K562 (cell line): ENCODE results near the gene SLC5A3. TPM values are rescaled to one million over a fixed set of nuclear protein-coding genes. Genes with fewer than 3 reads are reported as not detected.

ENCODE experiments used
- BRCA1 ChIP-seq, 2 experiments: fragments of 450-650 bp in 1 of 2; sonication (generic) in 1 of 2; formaldehyde crosslinking in 1 of 2; IDR thresholded peaks; 2 replicates each; pipeline versions ENCODE4 v1.5.0 to v1.6.1; 2017 to 2020; ENCODE audit warnings: mild to moderate bottlenecking in 1 of 2, missing genetic modification reagents in 1 of 2
- BRD9 ChIP-seq: fragments of 450-650 bp; IDR thresholded peaks from 2 replicates; pipeline ENCODE4 v1.6.1; 2018; ENCODE audit warnings: low read depth; ENCODE audit not compliant: partially characterized antibody
- BRF1 ChIP-seq: IDR thresholded peaks from 3 replicates; pipeline ENCODE4 v1.6.1; 2011; ENCODE audit warnings: borderline replicate concordance, mild to moderate bottlenecking; ENCODE audit not compliant: insufficient read length; ENCODE audit errors: extremely low read depth
- ELF1 ChIP-seq: fragments of 200-800 bp; sonication (Bioruptor generic); IDR thresholded peaks from 2 replicates; pipeline ENCODE4 v1.6.1; 2016; ENCODE audit warnings: missing genetic modification characterization, missing compliant biosample characterization
- HNRNPLL ChIP-seq: fragments of 200-400 bp; formaldehyde crosslinking; IDR thresholded peaks from 2 replicates; pipeline ENCODE4 v1.6.1; 2017; ENCODE audit warnings: low read length, low read depth, mild to moderate bottlenecking; ENCODE audit not compliant: poor library complexity, severe bottlenecking
- NR4A1 ChIP-seq, 2 experiments: fragments of 250-450 bp in 1 of 2; fragments of 450-650 bp in 1 of 2; sonication (Bioruptor Pico) in 1 of 2; IDR thresholded peaks; 2 replicates each; pipeline versions ENCODE4 v1.4.0 to v1.6.1; 2016 to 2020; ENCODE audit warnings: mild to moderate bottlenecking in 2 of 2, missing compliant biosample characterization in 1 of 2, missing genetic modification characterization in 1 of 2, moderate library complexity in 1 of 2
- PRPF4 ChIP-seq: fragments of 200-400 bp; formaldehyde crosslinking; IDR thresholded peaks from one replicate; pipeline ENCODE4 v1.6.1; 2017; ENCODE audit warnings: low read length, low read depth, mild to moderate bottlenecking; ENCODE audit not compliant: insufficient read depth, poor library complexity, severe bottlenecking
- RFX1 ChIP-seq: fragments of 450-650 bp; IDR thresholded peaks from 2 replicates; pipeline ENCODE4 v1.6.1; 2016; ENCODE audit warnings: mild to moderate bottlenecking, moderate library complexity
- RREB1 ChIP-seq: fragments of 250-450 bp; sonication (Bioruptor Pico); IDR thresholded peaks from 2 replicates; pipeline ENCODE4 v1.4.0; 2020
- SPI1 ChIP-seq: IDR thresholded peaks from 2 replicates; pipeline ENCODE4 v1.6.1; 2011; ENCODE audit warnings: low read depth, low read length, control low read depth, borderline replicate concordance
- XRCC5 ChIP-seq: fragments of 200-400 bp; formaldehyde crosslinking; IDR thresholded peaks from 2 replicates; pipeline ENCODE4 v1.6.1; 2017; ENCODE audit warnings: low read depth, mild to moderate bottlenecking, low read length
- ZNF384 ChIP-seq: IDR thresholded peaks from 2 replicates; pipeline ENCODE4 v1.6.1; 2012; ENCODE audit warnings: low read depth, low read length, improper control_type of control experiment
- ZNF764 ChIP-seq: fragments of 250-450 bp; sonication (Bioruptor Pico); IDR thresholded peaks from 2 replicates; pipeline ENCODE4 v1.4.0; 2020; ENCODE audit warnings: low read depth, mild to moderate bottlenecking, moderate library complexity
- polyA plus RNA-seq, 8 experiments: library from polyadenylated mRNA; depleted of rRNA in 4 of 8; stranded (reverse) in 5 of 8; unstranded in 3 of 8; fragments of >200 nt; fragmentation: Nextera tagmentation in 2 of 8; fragmentation: Illumina TruSeq in 1 of 8; extraction: Ambion mirVana in 2 of 8; extraction: Trizol in 1 of 8; gene quantifications; 2 replicates each; pipeline versions ENCODE4 v1.2.1 to v1.2.3, GENCODE V29; 2011 to 2014; ENCODE audit warnings: inconsistent platforms in 1 of 8, missing spikeins in 1 of 8
- total RNA-seq, 7 experiments: library from RNA; depleted of rRNA in 6 of 7; stranded (reverse); fragments of >200 nt in 6 of 7; fragmentation: Illumina TruSeq in 2 of 7; extraction: Trizol in 2 of 7; gene quantifications; 2 replicates each; pipeline versions ENCODE4 v1.2.1 to v1.2.3, GENCODE V29; 2011 to 2021; ENCODE audit warnings: low replicate concordance in 1 of 7
- TF ChIP-seq, protein P1 (sequence below): fragments of 450-650 bp; IDR thresholded peaks from 2 replicates; pipeline ENCODE4 v1.6.1; 2017; ENCODE audit warnings: antibody characterized with exemption, mild to moderate bottlenecking

The SLC5A3 gene
- total and polyA plus RNA-seq, 9 of the 15 experiments (the other 6 are each of a cell fraction or from before 2014, with no cell fraction given) = 2.9 to 20.6 (median 9.0) TPM

GRCh38 chr21:34073032-34073748 is at the start of gene SLC5A3, which contains the start of gene MRPS6 (continued):
- TF ChIP-seq RREB1 (CRISPR knock-in tag) (peak; percentile 62; the same call in 1 of the 2 replicates), BRCA1 (IDR thresholded peaks at IDR 0.05) (no peak), BRCA1 (CRISPR knock-in tag; IDR thresholded peaks at IDR 0.05) (no peak), HNRNPLL (peak; percentile 61), ZNF384 (no peak), BRD9 (no peak), XRCC5 (no peak), RFX1 (no peak), ZNF764 (CRISPR knock-in tag) (peak; percentile 34; the same call in 1 of the 2 replicates), NR4A1 (CRISPR knock-in tag; IDR thresholded peaks at IDR 0.05) (0 out of 2 replicates have a peak, but pooled peaks have one; percentile 31), NR4A1 (tag; IDR thresholded peaks at IDR 0.05) (0 out of 2 replicates have a peak, but pooled peaks have one; percentile 72), SPI1 (no peak), PRPF4 (no peak), BRF1 (no peak), ELF1 (no peak)
- TF ChIP-seq, protein P1, sequence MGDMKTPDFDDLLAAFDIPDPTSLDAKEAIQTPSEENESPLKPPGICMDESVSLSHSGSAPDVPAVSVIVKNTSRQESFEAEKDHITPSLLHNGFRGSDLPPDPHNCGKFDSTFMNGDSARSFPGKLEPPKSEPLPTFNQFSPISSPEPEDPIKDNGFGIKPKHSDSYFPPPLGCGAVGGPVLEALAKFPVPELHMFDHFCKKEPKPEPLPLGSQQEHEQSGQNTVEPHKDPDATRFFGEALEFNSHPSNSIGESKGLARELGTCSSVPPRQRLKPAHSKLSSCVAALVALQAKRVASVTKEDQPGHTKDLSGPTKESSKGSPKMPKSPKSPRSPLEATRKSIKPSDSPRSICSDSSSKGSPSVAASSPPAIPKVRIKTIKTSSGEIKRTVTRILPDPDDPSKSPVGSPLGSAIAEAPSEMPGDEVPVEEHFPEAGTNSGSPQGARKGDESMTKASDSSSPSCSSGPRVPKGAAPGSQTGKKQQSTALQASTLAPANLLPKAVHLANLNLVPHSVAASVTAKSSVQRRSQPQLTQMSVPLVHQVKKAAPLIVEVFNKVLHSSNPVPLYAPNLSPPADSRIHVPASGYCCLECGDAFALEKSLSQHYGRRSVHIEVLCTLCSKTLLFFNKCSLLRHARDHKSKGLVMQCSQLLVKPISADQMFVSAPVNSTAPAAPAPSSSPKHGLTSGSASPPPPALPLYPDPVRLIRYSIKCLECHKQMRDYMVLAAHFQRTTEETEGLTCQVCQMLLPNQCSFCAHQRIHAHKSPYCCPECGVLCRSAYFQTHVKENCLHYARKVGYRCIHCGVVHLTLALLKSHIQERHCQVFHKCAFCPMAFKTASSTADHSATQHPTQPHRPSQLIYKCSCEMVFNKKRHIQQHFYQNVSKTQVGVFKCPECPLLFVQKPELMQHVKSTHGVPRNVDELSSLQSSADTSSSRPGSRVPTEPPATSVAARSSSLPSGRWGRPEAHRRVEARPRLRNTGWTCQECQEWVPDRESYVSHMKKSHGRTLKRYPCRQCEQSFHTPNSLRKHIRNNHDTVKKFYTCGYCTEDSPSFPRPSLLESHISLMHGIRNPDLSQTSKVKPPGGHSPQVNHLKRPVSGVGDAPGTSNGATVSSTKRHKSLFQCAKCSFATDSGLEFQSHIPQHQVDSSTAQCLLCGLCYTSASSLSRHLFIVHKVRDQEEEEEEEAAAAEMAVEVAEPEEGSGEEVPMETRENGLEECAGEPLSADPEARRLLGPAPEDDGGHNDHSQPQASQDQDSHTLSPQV = peak; percentile 73
